Smooth muscle cell (in vitro differentiated cells): Measurements from ENCODE around the gene STOML1. TPM values are rescaled to one million over a fixed set of nuclear protein-coding genes. Genes with fewer than 3 reads are reported as not detected.

ENCODE experiments used
- DNase-seq: peaks from one replicate; lab custom pipeline; 2025; ENCODE audit not compliant: unreplicated experiment; lab: John Stamatoyannopoulos, UW
- H2AFZ ChIP-seq: fragments of 200-600 bp; sonication (generic); 2 replicates; pipeline ENCODE4 v1.6.0; 2016; ENCODE audit warnings: antibody characterized with exemption, low read depth, mild to moderate bottlenecking
- H3F3A ChIP-seq: fragments of 200-600 bp; sonication (generic); 2 replicates; pipeline ENCODE4 v1.6.0; 2017; ENCODE audit warnings: antibody characterized with exemption, low read depth
- H3K27ac ChIP-seq: fragments of 200-600 bp; sonication (generic); 2 replicates; pipeline ENCODE4 v1.5.1; 2016; ENCODE audit warnings: low read depth, mild to moderate bottlenecking
- H3K27me3 ChIP-seq: fragments of 200-600 bp; sonication (generic); 2 replicates; pipeline ENCODE4 v1.6.1; 2016; ENCODE audit warnings: low read depth, mild to moderate bottlenecking
- H3K36me3 ChIP-seq: fragments of 200-600 bp; sonication (generic); 2 replicates; pipeline ENCODE4 v1.5.1; 2016; ENCODE audit warnings: low read depth
- H3K4me1 ChIP-seq: fragments of 200-600 bp; sonication (generic); 2 replicates; pipeline ENCODE4 v1.5.1; 2016; ENCODE audit warnings: low read depth
- H3K4me2 ChIP-seq: fragments of 200-600 bp; sonication (generic); 2 replicates; pipeline ENCODE4 v1.6.0; 2016; ENCODE audit warnings: mild to moderate bottlenecking
- H3K4me3 ChIP-seq: fragments of 200-600 bp; sonication (generic); 2 replicates; pipeline ENCODE4 v1.5.1; 2016; ENCODE audit warnings: mild to moderate bottlenecking
- H3K79me2 ChIP-seq: fragments of 200-600 bp; sonication (generic); 2 replicates; pipeline ENCODE4 v1.6.0; 2016; ENCODE audit warnings: low read depth, mild to moderate bottlenecking
- H3K9ac ChIP-seq: fragments of 200-600 bp; sonication (generic); 2 replicates; pipeline ENCODE4 v1.6.0; 2016; ENCODE audit warnings: low read depth
- H3K9me3 ChIP-seq: fragments of 200-600 bp; sonication (generic); replicated peaks from 2 replicates; pipeline ENCODE4 v1.5.1; 2016; ENCODE audit warnings: low read depth
- H4K20me1 ChIP-seq: fragments of 200-600 bp; sonication (generic); 2 replicates; pipeline ENCODE4 v1.6.0; 2016; ENCODE audit warnings: low read depth
- WGBS: methylation state at CpG from one replicate; pipeline ENCODE4 v1.1.7; 2016; ENCODE audit warnings: low lambda C conversion rate; 5-methylcytosine and 5-hydroxymethylcytosine counted together
- polyA plus RNA-seq: library from polyadenylated mRNA; unstranded; fragments of >200 nt; fragmentation: Nextera tagmentation; extraction: Ambion mirVana; gene quantifications from 2 replicates; pipeline ENCODE4 v1.2.1, GENCODE V29; 2016
- total RNA-seq: library from RNA; depleted of rRNA; stranded (reverse); fragments of >200 nt; gene quantifications from 2 replicates; pipeline ENCODE4 v1.2.3, GENCODE V29; 2014
- TF ChIP-seq, protein P1 (sequence below): fragments of 200-600 bp; sonication (generic); IDR thresholded peaks from 2 replicates; pipeline ENCODE4 v1.5.1; 2017; ENCODE audit warnings: borderline replicate concordance, mild to moderate bottlenecking, antibody characterized with exemption; ENCODE audit not compliant: insufficient read depth, poor library complexity, severe bottlenecking

Gene STOML1
- total and polyA plus RNA-seq, 2 experiments from 2014 or later = 12.4 to 27.5 TPM

DNA sequence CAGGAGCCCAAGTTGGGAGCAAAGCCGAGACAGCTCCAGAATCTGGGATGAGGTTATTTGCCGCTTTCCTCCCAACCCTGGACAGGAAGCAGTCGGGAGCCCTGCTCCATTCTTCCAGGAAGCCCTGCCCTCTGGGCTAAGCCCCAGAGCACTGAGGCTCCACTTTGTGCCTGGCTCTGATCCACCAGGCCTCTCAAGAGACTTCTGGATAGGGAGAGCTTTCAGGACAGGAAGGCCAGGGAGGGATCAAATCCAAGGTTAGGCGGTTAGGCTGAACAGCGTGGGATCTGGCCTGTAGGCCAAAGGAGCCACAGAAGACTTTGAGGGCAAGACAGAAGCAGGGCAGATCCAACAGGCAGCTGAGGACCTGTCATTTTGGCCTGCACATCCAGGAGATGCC is 835 bp downstream of the STOML1 start:
- TF ChIP-seq, protein P1, sequence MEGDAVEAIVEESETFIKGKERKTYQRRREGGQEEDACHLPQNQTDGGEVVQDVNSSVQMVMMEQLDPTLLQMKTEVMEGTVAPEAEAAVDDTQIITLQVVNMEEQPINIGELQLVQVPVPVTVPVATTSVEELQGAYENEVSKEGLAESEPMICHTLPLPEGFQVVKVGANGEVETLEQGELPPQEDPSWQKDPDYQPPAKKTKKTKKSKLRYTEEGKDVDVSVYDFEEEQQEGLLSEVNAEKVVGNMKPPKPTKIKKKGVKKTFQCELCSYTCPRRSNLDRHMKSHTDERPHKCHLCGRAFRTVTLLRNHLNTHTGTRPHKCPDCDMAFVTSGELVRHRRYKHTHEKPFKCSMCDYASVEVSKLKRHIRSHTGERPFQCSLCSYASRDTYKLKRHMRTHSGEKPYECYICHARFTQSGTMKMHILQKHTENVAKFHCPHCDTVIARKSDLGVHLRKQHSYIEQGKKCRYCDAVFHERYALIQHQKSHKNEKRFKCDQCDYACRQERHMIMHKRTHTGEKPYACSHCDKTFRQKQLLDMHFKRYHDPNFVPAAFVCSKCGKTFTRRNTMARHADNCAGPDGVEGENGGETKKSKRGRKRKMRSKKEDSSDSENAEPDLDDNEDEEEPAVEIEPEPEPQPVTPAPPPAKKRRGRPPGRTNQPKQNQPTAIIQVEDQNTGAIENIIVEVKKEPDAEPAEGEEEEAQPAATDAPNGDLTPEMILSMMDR = no peak
- H3K4me1 ChIP-seq = peaks cover 20% of the 10 kb centered on the region

DNA sequence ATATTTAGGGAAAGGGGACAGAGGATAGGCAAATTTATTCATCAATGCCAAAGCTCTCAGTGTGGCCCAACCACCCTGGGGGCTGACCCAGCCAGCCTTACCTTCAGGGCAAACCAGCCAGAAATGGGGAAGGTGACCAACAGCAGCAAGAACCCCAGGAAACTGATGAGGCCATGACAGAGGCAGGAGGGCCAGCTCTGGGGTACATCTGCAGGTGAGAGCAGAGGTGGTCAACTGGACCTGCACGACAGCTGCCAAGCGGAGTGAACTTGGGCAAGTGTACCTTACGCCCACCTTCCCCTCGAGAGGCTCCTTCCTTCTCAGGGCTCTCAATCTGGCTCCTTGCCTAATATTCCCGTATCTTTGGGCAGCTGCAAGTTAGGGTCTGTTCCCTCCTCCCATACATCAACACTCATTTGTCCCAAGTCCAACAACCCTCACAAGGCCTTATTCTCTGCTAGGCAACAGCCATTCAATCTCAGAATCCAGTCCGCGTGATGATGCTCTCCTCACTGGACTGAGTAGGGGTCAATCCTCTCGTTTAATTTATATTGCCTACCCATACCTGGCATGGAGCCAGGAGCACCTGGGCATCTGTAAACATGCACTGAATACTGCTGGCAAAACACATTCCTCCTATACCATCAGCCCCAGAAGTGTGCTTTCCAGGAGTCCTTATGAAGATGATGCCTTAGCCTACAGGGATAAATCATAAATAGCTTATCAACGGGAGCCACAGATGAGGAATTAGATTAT is 1.7 kb downstream of the STOML1 start:
- Histone ChIP-seq H3K27ac (peak overlapping the region; percentile 89), H3K9ac (peak overlapping the region; percentile 11), H2AFZ (no peak overlapping the region), H3K9me3 (no peaks in the 10 kb centered on the region), H3K4me1 (peaks cover 11% of the 10 kb centered on the region), H4K20me1 (peaks cover 2% of the 10 kb centered on the region), H3K36me3 (no peaks in the 10 kb centered on the region), H3K4me3 (no peak overlapping the region), H3K4me2 (peak overlapping the region; percentile 97), H3K79me2 (peaks cover 19% of the 10 kb centered on the region), H3K27me3 (no peaks in the 10 kb centered on the region), H3F3A (peaks cover 8% of the 10 kb centered on the region)
- WGBS = 90% methylated on average over 9 of the region's 9 CpGs
- no peak for DNase-seq
- TF ChIP-seq, protein P1 = no peak

More for the DNA sequence above, 835 bp downstream of the STOML1 start:
- 51% methylated on average over 5 of the region's 5 CpGs for WGBS
- peak overlapping the region; percentile 82 for H3K4me3 ChIP-seq
- H3F3A ChIP-seq = peaks cover 8% of the 10 kb centered on the region
- no peak overlapping the region for H2AFZ ChIP-seq
- H3K27ac ChIP-seq = peak overlapping the region; percentile 44
- no peaks in the 10 kb centered on the region for H3K27me3 ChIP-seq
- no peaks in the 10 kb centered on the region for H3K36me3 ChIP-seq
- H4K20me1 ChIP-seq = peaks cover 10% of the 10 kb centered on the region
- H3K9ac ChIP-seq = peak overlapping the region; percentile 77
- H3K79me2 ChIP-seq = peaks cover 28% of the 10 kb centered on the region
- H3K9me3 ChIP-seq = no peaks in the 10 kb centered on the region
- H3K4me2 ChIP-seq = peak overlapping the region; percentile 97
- no peak for DNase-seq

DNA sequence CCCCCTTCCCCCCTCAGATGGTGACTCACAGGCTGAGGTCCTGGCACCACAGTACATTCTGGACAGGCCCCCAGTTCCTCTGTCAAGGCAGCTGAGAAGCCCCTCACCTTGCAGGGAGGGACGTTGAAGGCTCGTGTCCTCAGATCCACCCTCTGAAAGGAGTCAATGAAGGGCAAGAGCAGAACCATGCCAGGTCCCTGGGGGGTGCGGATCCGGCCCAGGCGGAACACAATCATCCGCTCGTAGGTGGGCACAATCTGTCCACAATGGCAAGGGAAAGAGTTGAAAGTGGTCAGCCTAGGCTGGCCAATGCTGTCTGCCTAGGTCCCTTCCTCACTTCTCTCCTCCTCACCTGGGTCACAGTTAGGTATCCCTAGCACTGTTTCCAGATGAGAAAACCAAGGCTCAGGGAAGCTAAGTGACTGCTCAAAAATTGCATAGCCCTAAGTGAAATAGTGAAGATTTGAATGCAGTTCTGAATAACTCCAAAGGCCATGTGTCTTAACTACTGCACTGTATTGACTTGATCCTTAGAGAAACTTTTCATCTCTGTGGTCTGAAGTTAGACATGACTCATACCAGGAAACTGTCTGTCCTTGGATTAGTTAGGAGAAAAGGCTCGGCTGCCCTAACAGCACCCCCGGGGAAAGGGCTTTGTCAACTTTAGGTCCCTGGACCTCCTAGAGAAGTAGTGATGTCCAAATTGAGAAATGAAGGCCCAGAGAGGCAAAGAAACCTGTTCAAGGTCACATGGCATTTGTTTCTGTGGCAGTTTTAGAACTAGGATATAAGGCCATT is 2.9 kb downstream of the STOML1 start:
- H3F3A ChIP-seq = peaks cover 8% of the 10 kb centered on the region
- TF ChIP-seq, protein P1 = no peak
- peaks cover 10% of the 10 kb centered on the region for H3K4me1 ChIP-seq
- H3K4me2 ChIP-seq = peak overlapping the region; percentile 66
- H3K36me3 ChIP-seq = no peaks in the 10 kb centered on the region
- no peak for DNase-seq
- H3K4me3 ChIP-seq = no peak overlapping the region
- peak overlapping the region; percentile 20 for H3K9ac ChIP-seq
- peak overlapping the region; percentile 89 for H3K27ac ChIP-seq
- H2AFZ ChIP-seq = no peak overlapping the region
- WGBS = 74% methylated on average over 9 of the region's 9 CpGs
- no peaks in the 10 kb centered on the region for H4K20me1 ChIP-seq
- H3K27me3 ChIP-seq = no peaks in the 10 kb centered on the region
- H3K9me3 ChIP-seq = no peaks in the 10 kb centered on the region
- peaks cover 9% of the 10 kb centered on the region for H3K79me2 ChIP-seq
